Thoracic aorta (tissue), 2 donors: ENCODE data around the gene ID3. TPM values are rescaled to one million over a fixed set of nuclear protein-coding genes. Genes with fewer than 3 reads are reported as not detected.
A peak's percentile ranks its signal among the peaks of the same experiment; 100 is the strongest.

Experiments
- ATAC-seq: fragments of 150-250 bp; one replicate; pipeline ENCODE4 v1.8.0; 2017; ENCODE audit warnings: low read depth; ENCODE audit not compliant: insufficient number of reproducible peaks, low FRiP score
- DNase-seq: peaks from one replicate; pipeline ENCODE4 v3.0.0-alpha.2; 2020; ENCODE audit warnings: low spot score
- H3K27ac ChIP-seq, 2 donors: fragments of 200-600 bp; sonication (generic); 1 replicate in 1 of 2; 2 replicates in 1 of 2; pipeline ENCODE4 v1.5.1; 2016; ENCODE audit warnings: mild to moderate bottlenecking in 2 of 2, moderate library complexity in 2 of 2
- H3K27me3 ChIP-seq: fragments of 200-600 bp; sonication (generic); replicated peaks from 2 replicates; pipeline ENCODE4 v1.6.0; 2016; ENCODE audit warnings: mild to moderate bottlenecking; ENCODE audit not compliant: insufficient read depth
- H3K36me3 ChIP-seq: fragments of 200-600 bp; sonication (generic); one replicate; pipeline ENCODE4 v1.5.1; 2016
- H3K4me1 ChIP-seq, 2 donors: fragments of 200-600 bp; sonication (generic); 1 replicate in 1 of 2; 2 replicates in 1 of 2; pipeline versions ENCODE4 v1.5.1 to v1.6.0; 2016; ENCODE audit warnings: low read depth in 2 of 2, mild to moderate bottlenecking in 1 of 2; ENCODE audit not compliant: control insufficient read depth in 1 of 2
- H3K4me3 ChIP-seq: fragments of 200-600 bp; sonication (generic); 2 replicates; pipeline ENCODE4 v1.5.1; 2016; ENCODE audit warnings: mild to moderate bottlenecking
- H3K9me3 ChIP-seq: fragments of 200-600 bp; sonication (generic); 2 replicates; pipeline ENCODE4 v1.5.1; 2016
- CTCF ChIP-seq: fragments of 200-600 bp; sonication (generic); IDR thresholded peaks from one replicate; pipeline ENCODE4 v1.5.1; 2019; ENCODE audit warnings: antibody characterized with exemption
- total RNA-seq, 2 donors: library from RNA; depleted of rRNA; stranded (reverse); fragments of >200 nt; gene quantifications; one replicate each; pipeline versions ENCODE4 v1.1.0 to v1.2.3, GENCODE V29; 2016

ID3 gene
- total RNA-seq, 2 donors from 2014 or later: 309 to 692 TPM

- Histone ChIP-seq H3K27ac (peak overlapping the region; percentile 92 to 94), H3K4me1 (peaks cover 10 to 21% of the 10 kb centered on the region in 2 donors), H3K9me3 (no peaks in the 10 kb centered on the region), H3K4me3 (peak overlapping the region; percentile 93), H3K36me3 (peaks cover 13% of the 10 kb centered on the region), H3K27me3 (no peaks in the 10 kb centered on the region)
- DNase-seq: no peak
- TF ChIP-seq CTCF: no peak
- ATAC-seq: no peak
Measured at GRCh38 chr1:23554127-23554480, 5.2 kb downstream of the ID3 start.

GRCh38 chr1:23553231-23554126 is 5.8 kb downstream of the ID3 start:
- Histone ChIP-seq H3K4me3 (peak overlapping the region; percentile 93), H3K4me1 (peaks cover 10 to 25% of the 10 kb centered on the region in 2 donors)
- no peak for ATAC-seq

GRCh38 chr1:23551849-23552248 is 7.5 kb downstream of the ID3 start:
- H3K27ac ChIP-seq: peak overlapping the region in 1 of 2 donors; percentile 37
- DNase-seq: no peak
- no peaks in the 10 kb centered on the region for H3K27me3 ChIP-seq
- TF ChIP-seq CTCF: no peak
- peaks cover 10 to 27% of the 10 kb centered on the region in 2 donors for H3K4me1 ChIP-seq
- H3K9me3 ChIP-seq: no peaks in the 10 kb centered on the region
- no peaks in the 10 kb centered on the region for H3K36me3 ChIP-seq
- H3K4me3 ChIP-seq: no peak overlapping the region
- ATAC-seq: no peak

More at GRCh38 chr1:23553231-23554126, 5.8 kb downstream of the ID3 start:
- Histone ChIP-seq H3K9me3 (no peaks in the 10 kb centered on the region), H3K36me3 (peaks cover 9% of the 10 kb centered on the region), H3K27ac (peak overlapping the region; percentile 92 to 94), H3K27me3 (no peaks in the 10 kb centered on the region)
- no peak for TF ChIP-seq CTCF
- no peak for DNase-seq

GRCh38 chr1:23548704-23549143 is 10.6 kb downstream of the ID3 start:
- Histone ChIP-seq H3K27me3 (no peaks in the 10 kb centered on the region), H3K27ac (peak overlapping the region in 1 of 2 donors; percentile 24), H3K9me3 (no peaks in the 10 kb centered on the region), H3K36me3 (no peaks in the 10 kb centered on the region), H3K4me3 (no peak overlapping the region), H3K4me1 (peaks cover 4 to 25% of the 10 kb centered on the region in 2 donors)
- DNase-seq (no peak), ATAC-seq (peak; percentile 32)
- no peak for TF ChIP-seq CTCF

- peak overlapping the region; percentile 37 to 45 for H3K27ac ChIP-seq
- H3K4me3 ChIP-seq: no peak overlapping the region
- DNase-seq (no peak), ATAC-seq (no peak)
- no peaks in the 10 kb centered on the region for H3K36me3 ChIP-seq
- no peaks in the 10 kb centered on the region for H3K27me3 ChIP-seq
- no peaks in the 10 kb centered on the region for H3K9me3 ChIP-seq
- H3K4me1 ChIP-seq: peaks cover 0 to 14% of the 10 kb centered on the region in 2 donors
- TF ChIP-seq CTCF: no peak
Measured at GRCh38 chr1:23546897-23547584, 12.3 kb downstream of the ID3 start.
